GM19468 (cell line): ENCODE measurements around the gene LPIN3.

ENCODE experiments used
- ATAC-seq: cut with Tn5 transposase; IDR thresholded peaks from one replicate; pipeline ENCODE4 v1.9.1; 2021; ENCODE audit warnings: mild to moderate bottlenecking, moderate library complexity, moderate number of reproducible peaks; ENCODE audit not compliant: unreplicated experiment; ENCODE audit errors: extremely low read depth

Gene LPIN3

GRCh38 chr20:41364236-41364855 lies 23.7 kb downstream of the LPIN3 start:
- no peak for ATAC-seq

- no peak for ATAC-seq
Measured at GRCh38 chr20:41364967-41365765, 24.5 kb downstream of the LPIN3 start.

DNA sequence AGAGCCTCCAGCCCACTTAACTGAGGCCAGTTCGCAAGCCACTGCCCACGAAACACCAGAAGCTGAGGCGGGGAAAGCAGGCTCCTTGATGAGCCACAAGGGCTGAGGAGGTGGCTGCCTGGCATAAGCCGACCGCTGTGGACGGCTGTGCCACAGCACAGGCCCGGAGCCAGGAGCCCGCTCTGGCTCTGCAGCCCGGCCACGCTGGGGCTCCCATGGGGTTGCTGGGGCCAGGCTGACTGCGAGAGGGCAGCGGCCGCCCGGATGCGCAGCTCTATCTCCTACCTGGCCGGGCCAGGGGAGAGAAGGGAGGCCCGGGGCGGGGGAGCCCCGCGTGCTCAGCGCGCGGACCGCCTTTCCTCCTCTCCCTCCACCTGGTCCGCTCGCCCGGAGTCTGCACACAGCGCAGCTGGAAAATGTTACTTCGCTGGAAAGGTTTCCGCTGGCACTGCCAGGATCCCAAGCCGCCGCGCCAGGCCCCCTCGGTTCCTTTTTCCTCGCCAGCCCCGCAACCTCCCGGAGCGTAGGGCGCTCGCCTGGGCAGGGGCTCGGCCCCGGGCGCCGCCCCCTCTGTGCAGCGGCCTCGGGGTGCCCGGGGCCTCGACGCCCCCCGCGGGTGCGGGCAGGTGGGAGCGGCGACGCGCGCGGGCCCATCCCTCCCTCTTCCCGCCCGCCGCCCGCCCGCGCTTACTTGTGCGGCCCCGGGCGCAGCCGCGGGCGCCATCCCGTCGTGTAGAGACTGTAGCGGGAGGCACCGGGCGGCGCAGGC lies 25.3 kb downstream of the LPIN3 start:
- no peak for ATAC-seq

DNA sequence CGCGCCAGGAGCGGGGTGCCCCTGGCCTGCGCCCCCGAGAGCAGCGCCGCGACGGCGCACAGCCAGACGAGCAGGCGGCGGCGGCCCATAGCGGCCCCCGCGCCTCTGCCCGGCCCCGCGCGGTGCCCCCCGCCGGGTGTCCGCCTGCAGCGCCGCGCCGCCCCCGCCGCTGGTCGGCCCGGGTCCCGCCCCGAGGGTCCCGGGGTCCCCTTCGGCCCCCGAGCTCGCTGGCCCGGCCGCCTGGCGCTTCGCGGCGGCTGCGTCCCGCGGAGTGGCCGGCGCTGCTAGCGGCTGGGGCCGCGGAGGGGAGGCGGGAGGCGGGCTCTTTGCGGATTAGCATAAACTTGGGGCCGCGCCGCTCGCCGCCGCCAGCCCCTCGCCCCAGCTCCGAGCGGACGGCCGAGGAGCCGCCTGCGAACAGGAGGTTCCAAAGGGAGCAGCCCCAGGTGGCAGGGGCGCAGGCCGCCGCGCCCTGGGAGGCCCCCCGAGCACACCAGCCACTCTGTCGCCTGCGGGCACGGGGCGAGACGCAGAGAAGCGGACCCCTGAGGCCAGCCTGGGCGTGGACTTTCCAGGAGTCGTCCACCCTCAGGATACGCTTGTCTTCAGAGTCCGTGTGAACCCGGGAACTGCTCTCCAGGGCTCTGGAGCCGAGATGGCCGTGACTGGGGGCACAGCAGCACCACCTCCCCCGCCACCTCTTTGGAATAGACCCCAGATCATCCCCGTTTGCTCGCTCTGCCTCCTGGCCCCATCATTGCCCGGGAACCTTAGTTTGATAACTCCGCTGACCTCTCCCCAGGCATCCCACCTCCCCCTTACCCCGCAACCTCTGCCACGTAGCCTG lies 26.1 kb downstream of the LPIN3 start, which contains the start of gene EMILIN3:
TSS of gene EMILIN3 (minus strand) at position 273 of the 847 bp plus-strand sequence. CDS start at position 89, 184 bp downstream.
- no peak for ATAC-seq

- no peak for ATAC-seq
Measured at GRCh38 chr20:41367393-41367695, 26.7 kb downstream of the LPIN3 start.

DNA sequence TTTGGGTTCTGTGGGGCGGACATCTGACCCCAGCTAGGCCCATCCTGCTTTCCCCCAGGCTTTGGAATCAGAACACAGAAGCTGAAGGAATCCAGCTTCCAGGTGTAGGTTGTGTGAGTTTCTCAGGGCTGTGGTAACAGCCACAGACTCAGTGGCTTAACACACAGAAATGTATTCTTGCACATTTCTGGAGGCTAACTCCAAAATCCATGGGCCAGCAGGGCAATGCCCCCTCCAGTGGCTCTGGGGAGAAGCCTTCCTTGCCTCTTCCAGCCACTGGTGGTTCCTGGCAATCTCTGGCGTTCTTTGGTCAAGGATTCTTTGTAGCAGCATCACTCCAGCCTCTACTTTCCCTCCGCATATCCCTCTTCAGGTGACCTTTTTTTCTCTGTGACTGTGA lies 27.3 kb downstream of the LPIN3 start:
- no peak for ATAC-seq

DNA sequence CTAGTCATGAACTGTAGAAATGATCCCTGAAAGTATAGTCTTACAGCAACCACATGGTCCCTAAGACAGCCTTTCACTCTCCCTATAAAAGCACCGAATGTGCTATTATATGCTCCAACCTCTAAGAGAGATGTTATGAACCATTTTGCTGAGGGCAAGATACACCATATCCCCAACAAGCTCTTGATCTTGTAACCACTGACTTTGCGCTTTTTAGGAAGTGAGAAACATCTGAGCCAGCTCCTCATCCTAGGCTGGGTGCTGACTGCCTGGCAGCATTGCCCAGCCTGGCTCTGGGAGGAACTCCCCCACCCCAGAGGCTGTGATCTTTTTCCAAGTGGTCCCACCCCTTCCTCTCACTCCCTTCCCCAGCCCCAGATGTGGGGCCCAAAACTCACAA lies 29.1 kb downstream of the LPIN3 start:
- no peak for ATAC-seq

DNA sequence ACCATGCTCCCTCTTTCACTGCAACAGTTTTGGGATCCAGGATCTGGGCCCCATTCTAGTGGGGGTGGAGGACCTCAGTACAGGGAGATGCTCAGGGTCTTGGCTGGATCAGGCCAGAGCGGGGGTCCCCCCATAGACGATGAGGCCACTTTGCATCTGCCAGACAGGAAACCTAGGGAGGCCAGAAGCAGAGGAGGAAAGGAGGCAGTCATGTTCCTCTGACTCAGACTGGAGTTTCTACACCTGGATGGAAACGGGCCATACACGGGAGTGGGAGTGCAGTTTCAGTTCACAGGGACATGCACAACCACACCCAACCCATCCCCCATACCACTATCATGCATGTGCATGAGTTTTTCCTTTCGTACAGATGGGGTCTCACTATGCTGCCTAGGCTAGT lies 29.6 kb downstream of the LPIN3 start:
- no peak for ATAC-seq

DNA sequence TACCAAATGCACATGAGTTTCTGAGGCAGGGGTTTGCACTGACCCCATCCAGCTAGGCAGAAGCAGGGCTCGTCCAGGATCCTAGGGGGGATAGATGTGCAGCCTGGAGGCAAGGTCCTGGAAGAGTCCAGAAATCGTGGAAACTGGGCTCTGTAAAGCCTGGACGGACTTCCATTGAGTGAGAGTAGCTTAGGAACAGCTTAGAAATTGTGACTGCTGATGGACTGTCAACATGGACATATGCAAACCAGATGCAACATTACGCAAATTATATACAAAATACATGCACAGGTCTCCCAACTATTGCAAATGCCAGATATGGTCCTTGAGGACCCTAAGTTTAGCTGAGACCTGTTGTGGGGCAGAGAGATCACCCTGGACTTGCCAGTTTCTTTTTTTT lies 30.8 kb downstream of the LPIN3 start:
- no peak for ATAC-seq

- ATAC-seq = no peak
Measured at GRCh38 chr20:41373251-41373783, 32.7 kb downstream of the LPIN3 start.

DNA sequence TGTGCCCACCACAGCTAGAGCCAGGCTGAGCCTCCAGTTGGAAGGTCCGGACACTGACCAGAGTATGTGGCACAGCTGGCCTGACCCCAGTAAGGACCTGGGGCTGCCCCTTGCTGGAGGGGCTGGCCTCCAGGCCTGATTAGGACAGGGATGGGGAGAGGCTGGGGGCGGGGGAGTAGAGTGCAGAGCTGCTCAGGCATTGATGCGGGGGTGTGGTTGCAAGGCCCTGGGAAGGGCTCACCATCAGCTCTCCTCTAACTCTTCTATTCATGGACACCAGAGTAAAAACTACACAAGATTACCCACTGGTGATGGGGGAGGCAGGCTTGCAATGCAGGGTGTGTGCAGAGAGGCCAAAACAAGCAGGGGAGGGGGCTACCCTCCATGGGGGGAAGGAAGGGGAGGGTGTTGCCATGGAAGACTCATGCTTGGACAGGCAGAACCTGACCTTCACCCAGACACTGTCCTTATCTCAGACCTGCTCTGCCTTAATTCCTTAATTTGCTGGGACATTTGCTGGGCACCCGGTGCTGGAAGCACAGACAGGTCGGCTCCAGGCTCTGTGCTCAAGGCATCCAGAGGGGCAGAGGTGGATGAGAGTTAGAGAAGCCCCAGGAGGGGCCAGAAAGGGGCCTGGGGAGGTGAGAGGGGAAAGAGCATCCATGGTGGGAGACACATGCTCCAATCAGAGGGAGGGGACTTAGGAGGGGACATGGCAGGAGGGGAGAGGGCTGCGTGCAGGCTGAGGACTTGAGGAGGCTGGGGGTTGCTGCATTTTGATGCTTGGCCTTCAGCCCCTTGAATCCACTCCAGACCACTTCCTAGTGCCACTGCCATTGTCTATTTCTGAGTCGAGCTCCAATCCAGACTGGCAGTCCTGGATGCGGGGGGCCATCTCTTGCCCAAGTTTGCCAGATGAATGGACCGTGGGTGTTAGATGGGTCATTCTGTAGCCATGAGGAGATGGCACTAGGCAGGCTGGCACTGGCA lies 33.6 kb downstream of the LPIN3 start:
- ATAC-seq = no peak

- no peak for ATAC-seq
Measured at GRCh38 chr20:41375846-41376245, 35.2 kb downstream of the LPIN3 start.

- no peak for ATAC-seq
Measured at GRCh38 chr20:41376349-41376748, 35.7 kb downstream of the LPIN3 start.

DNA sequence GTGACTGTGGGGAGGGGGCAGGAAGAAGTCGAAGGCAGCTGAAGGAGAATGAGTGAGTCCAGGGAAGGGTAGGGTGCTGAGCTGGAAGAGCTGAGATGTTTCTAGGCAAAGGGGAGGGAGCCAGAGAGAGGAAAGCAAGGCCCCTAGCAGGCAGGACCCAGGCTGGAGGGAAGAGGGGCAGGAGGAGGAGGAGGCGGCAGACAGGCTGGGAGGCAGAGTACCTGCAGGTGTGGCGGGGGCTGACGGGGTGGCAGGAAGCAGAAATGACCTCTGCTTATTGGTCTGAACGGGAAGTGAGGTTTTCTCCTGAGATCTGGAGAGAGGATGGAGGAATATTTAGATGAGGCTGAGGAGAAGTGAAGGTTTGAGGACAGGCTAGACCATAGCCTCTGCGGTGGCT lies 36.7 kb downstream of the LPIN3 start:
- ATAC-seq = no peak

- ATAC-seq = no peak
Measured at GRCh38 chr20:41379551-41379950, 38.9 kb downstream of the LPIN3 start.

- no peak for ATAC-seq
Measured at GRCh38 chr20:41380551-41381193, 40.1 kb downstream of the LPIN3 start.

DNA sequence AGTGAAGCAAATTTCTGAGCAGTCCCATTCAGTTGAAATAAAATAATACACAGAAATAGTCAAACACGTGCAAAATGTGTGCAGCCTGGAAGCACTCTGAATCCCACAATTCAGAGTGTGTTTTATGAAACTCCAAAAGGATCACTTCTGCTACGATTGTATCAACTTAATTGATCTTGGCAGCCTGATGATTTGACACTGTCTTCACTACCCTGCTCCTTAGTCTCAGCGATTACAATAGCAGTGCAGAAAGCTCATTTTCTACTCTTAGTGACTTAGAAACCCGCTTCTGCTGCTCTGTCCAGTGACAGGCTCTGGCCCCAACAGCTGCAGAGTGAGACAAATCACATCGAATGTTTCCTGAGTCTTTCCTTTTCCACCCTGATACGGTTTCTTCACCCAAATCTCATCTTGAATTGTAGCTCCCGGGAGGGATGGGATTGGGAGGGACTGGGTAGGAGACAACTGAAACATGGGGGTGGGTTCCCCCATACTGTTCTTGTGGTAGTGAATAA lies 42.2 kb downstream of the LPIN3 start:
- no peak for ATAC-seq
